Uterus (tissue), 4 donors: ENCODE measurements around the gene PSG7. TPM values are rescaled to one million over a fixed set of nuclear protein-coding genes. Genes with fewer than 3 reads are reported as not detected.
"Not testable (repeated sequence)": the region's sequence is repeated elsewhere in the genome, so short reads cannot be mapped to it uniquely, and the experiment has no call there.

ENCODE experiments used
- DNase-seq, 2 donors: peaks; one replicate each; pipeline ENCODE4 v3.0.0-alpha.2; 2019 to 2020
- H3K27ac ChIP-seq, 2 donors: fragments of 200-600 bp; sonication (generic); 1 replicate in 1 of 2; 2 replicates in 1 of 2; pipeline ENCODE4 v1.5.1; 2016 to 2018
- H3K27me3 ChIP-seq, 2 donors: fragments of 200-600 bp; sonication (generic); one replicate each; pipeline ENCODE4 v1.5.1; 2018 to 2019; ENCODE audit warnings: control low read depth in 1 of 2
- H3K36me3 ChIP-seq, 2 donors: fragments of 200-600 bp; sonication (generic); one replicate each; pipeline ENCODE4 v1.5.1; 2019; ENCODE audit warnings: control low read depth in 1 of 2
- H3K4me1 ChIP-seq, 2 donors: fragments of 200-600 bp; sonication (generic); one replicate each; pipeline ENCODE4 v1.5.1; 2018 to 2019; ENCODE audit warnings: control low read depth in 1 of 2
- H3K4me3 ChIP-seq, 2 donors: fragments of 200-600 bp; sonication (generic); 1 replicate in 1 of 2; 2 replicates in 1 of 2; pipeline ENCODE4 v1.5.1; 2018 to 2019; ENCODE audit warnings: mild to moderate bottlenecking in 1 of 2
- H3K9me3 ChIP-seq, 2 donors: fragments of 200-600 bp; sonication (generic); one replicate each; pipeline ENCODE4 v1.5.1; 2019; ENCODE audit warnings: control low read depth in 1 of 2
- CTCF ChIP-seq, 4 experiments: fragments of 200-600 bp in 2 of 4; fragments of 450-650 bp in 2 of 4; sonication (generic) in 2 of 4; IDR thresholded peaks; one replicate each; pipeline ENCODE4 v1.5.1; 2016 to 2019; ENCODE audit warnings: antibody characterized with exemption in 4 of 4, mild to moderate bottlenecking in 2 of 4, moderate library complexity in 1 of 4
- POLR2A ChIP-seq, 2 donors: fragments of 450-650 bp; IDR thresholded peaks; one replicate each; pipeline ENCODE4 v1.6.1; 2016; ENCODE audit warnings: antibody characterized with exemption in 2 of 2, mild to moderate bottlenecking in 1 of 2, moderate library complexity in 1 of 2
- intact Hi-C: fragments of 100-400 bp; cut with DNase I; formaldehyde crosslinking; loops from one replicate; pipeline ENCODE4 v1.15.1; 2023; ENCODE audit warnings: low total_unique reads
- total RNA-seq, 4 donors: library from RNA; depleted of rRNA in 3 of 4; stranded (reverse); fragments of >200 nt in 3 of 4; gene quantifications; one replicate each; pipeline versions ENCODE4 v1.1.0 to v1.2.4, GENCODE V29; 2014 to 2023
- donor health status: DM: yes; HTN: yes; CAD: no.

The PSG7 gene
- total RNA-seq = not detected

DNA sequence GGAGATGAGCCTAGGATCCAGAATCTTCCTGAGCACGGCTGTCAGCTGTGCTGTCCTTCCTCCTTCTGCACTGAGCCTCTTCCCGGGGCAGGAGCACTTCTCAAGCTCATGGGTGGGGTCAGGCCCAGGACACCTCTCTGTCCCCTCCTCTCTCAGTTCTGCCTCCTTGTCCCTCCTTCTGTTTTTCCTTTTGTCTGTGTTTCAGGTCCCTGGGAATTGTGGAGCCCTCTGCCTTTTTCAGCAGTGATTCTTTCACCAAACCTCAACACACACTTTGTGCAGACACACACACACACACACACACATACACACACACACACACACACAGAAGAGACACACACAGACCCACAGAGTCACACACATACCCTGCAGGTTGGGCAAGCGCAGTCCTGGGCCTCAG, at the start of gene PSG7:
PSG7 (minus strand) TSS at position 101 of the 400 bp plus-strand sequence. CDS start 131 bp downstream, outside the sequence.
- not testable (repeated sequence) for DNase-seq, H3K27ac ChIP-seq

DNA sequence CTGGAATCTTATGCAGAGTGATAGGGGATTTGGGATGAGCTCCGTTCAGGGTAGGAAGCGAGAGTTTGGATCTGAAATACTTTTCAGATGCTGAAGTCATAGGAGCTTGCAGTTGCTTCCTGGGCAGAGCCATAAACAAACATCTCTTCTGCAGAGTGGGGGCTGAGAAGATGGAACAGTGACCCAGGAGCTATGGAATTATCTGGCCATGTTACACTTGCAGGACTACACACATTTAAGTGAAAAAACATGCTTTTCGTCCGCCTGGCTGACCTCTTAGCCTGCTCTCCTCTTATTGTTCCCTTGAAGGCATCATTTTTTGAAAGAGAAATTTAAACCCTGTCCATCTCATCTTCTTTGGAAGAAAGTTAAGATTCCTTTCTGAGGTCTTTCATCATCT, 48.6 kb upstream of the PSG7 start:
- Histone ChIP-seq H3K4me3 (no peak overlapping the region), H3K27ac (no peak overlapping the region), H3K27me3 (no peaks in the 10 kb centered on the region), H3K9me3 (no peaks in the 10 kb centered on the region), H3K4me1 (no peaks in the 10 kb centered on the region), H3K36me3 (no peaks in the 10 kb centered on the region)
- no peak for TF ChIP-seq CTCF (IDR thresholded peaks at IDR 0.05)
- no peak for TF ChIP-seq POLR2A (IDR thresholded peaks at IDR 0.05)
- no peak for DNase-seq
- intact Hi-C loops = no loop called here

More for the DNA sequence above, at the start of gene PSG7:
- H3K4me3 ChIP-seq, H3K9me3 ChIP-seq, intact Hi-C loops, H3K36me3 ChIP-seq, H3K4me1 ChIP-seq, H3K27me3 ChIP-seq: not testable (repeated sequence)

- H3K36me3 ChIP-seq, H3K4me3 ChIP-seq, DNase-seq, H3K4me1 ChIP-seq, H3K9me3 ChIP-seq, intact Hi-C loops, H3K27me3 ChIP-seq, H3K27ac ChIP-seq: not testable (repeated sequence)
These were observed 45.1 kb upstream of the PSG7 start for GRCh38 chr19:42982111-42982510.

DNA sequence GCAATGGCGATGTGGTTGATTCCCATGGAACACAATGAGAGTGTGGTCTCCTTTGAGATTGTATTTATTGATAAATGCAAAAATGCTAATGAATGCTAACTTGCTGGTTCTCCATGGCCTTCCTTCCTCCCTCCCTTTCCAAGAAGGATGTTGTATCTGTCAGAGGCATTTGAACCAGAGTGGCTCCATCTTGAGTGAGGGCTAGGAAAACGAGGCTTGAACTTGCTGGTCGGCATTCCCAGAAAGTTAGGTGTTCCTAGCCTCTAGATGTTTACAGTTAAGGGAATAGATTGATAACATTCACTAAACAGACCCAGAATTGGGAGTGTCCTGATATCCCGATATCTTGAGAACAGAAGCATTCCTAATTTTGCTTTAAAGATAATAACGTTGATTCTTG, 34.4 kb upstream of the PSG7 start:
- H3K4me1 ChIP-seq, DNase-seq, H3K36me3 ChIP-seq, H3K4me3 ChIP-seq, H3K27ac ChIP-seq, H3K9me3 ChIP-seq, H3K27me3 ChIP-seq, intact Hi-C loops: not testable (repeated sequence)

DNA sequence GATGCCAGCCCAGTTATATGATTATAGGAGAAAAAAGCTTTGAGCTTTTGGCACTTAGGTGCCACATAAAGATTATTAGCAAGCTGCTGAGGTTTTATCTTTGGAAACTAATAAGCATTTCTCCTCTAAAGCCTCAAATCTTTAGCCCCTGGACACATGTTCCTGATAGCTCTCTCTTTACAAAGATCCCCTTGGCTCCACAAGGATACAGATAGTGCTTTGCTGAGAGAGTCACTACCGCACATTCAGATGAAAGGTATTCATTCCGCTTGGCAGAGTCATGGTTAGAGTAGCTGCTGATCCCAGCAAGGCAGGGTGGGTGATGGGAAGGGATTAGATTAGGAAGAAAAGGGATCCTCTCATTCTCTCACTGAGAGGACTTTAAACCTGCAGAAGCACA, 28.2 kb upstream of the PSG7 start:
- DNase-seq = no peak
- no peaks in the 10 kb centered on the region for H3K4me1 ChIP-seq
- TF ChIP-seq POLR2A (IDR thresholded peaks at IDR 0.05) (no peak), CTCF (IDR thresholded peaks at IDR 0.05) (no peak)
- H3K9me3 ChIP-seq = no peaks in the 10 kb centered on the region
- peaks cover 0 to 7% of the 10 kb centered on the region in 2 donors for H3K27me3 ChIP-seq
- intact Hi-C loops = no loop called here
- H3K27ac ChIP-seq = no peak overlapping the region
- no peaks in the 10 kb centered on the region for H3K36me3 ChIP-seq
- no peak overlapping the region for H3K4me3 ChIP-seq

GRCh38 chr19:42961119-42961518, 24.1 kb upstream of the PSG7 start:
- H3K27ac ChIP-seq = no peak overlapping the region
- no peaks in the 10 kb centered on the region for H3K36me3 ChIP-seq
- H3K4me1 ChIP-seq = no peaks in the 10 kb centered on the region
- DNase-seq = no peak
- TF ChIP-seq POLR2A (IDR thresholded peaks at IDR 0.05) = no peak
- no peak for TF ChIP-seq CTCF (IDR thresholded peaks at IDR 0.05)
- H3K4me3 ChIP-seq = no peak overlapping the region
- H3K9me3 ChIP-seq = no peaks in the 10 kb centered on the region
- H3K27me3 ChIP-seq = peaks cover 0 to 7% of the 10 kb centered on the region in 2 donors
- intact Hi-C loops = no loop called here

DNA sequence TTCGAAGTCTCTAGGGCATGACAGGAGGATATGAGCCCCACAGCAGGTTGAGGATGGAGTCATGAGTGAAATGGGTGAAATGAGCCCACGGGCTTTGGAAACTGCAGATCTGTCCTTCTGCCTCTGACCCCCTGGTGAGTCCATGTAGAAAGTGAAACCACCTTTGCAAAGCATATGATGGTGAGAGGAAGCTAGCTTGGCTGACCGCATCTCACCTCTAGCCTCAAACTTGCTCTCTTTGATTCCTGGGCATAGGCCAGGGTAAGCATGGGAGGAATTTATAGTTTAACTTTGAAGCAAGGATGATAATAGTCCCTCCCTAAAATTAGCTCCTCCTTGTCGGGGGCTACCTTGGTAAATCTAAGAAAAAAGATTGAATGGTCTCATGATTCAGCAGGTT, 15.1 kb upstream of the PSG7 start:
- H3K4me3 ChIP-seq, H3K9me3 ChIP-seq, H3K27ac ChIP-seq, DNase-seq, H3K27me3 ChIP-seq, H3K4me1 ChIP-seq, intact Hi-C loops, H3K36me3 ChIP-seq: not testable (repeated sequence)

DNA sequence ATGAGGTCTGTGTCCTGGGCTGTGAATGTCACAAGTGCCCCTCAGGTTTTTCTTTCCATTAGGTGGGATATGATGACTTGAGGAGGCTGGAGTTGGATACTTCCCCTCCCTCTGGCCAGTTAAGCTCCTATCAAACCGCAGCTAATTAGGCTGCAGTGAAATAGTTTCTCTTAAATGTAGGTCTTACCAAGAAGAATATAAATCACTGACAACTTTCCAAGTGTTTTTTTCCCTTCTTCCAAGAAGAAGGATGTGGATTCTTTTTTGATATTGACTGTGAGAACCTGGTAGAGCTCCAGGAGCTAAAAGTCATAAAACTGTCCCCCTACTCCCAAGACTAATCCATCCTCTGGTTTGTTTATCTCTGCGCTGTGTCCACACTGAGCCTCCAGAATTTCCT, 14.5 kb upstream of the PSG7 start:
- H3K4me1 ChIP-seq, H3K9me3 ChIP-seq, H3K4me3 ChIP-seq, H3K27ac ChIP-seq, H3K27me3 ChIP-seq, DNase-seq, H3K36me3 ChIP-seq, intact Hi-C loops: not testable (repeated sequence)
